Mesenchymal stem cell (in vitro differentiated cells and primary cell): ENCODE measurements around the gene ASTN2.

Experiments used
- DNase-seq: peaks from one replicate; pipeline ENCODE4 v3.0.0-alpha.2; 2013
- H2AFZ ChIP-seq: one replicate; pipeline ENCODE4 v1.6.1; 2013; ENCODE audit warnings: low read depth, mild to moderate bottlenecking, control low read depth, inconsistent platforms, low read length, moderate library complexity
- H2AK5ac ChIP-seq: 2 replicates; pipeline ENCODE4 v1.6.1; 2013; ENCODE audit warnings: low read length, moderate library complexity, mild to moderate bottlenecking, inconsistent platforms; ENCODE audit not compliant: severe bottlenecking
- H2BK120ac ChIP-seq: one replicate; pipeline ENCODE4 v1.6.1; 2013; ENCODE audit warnings: low read depth, mild to moderate bottlenecking, inconsistent platforms, low read length, moderate library complexity
- H2BK12ac ChIP-seq, 2 experiments: one replicate each; pipeline ENCODE4 v1.6.1; 2013; ENCODE audit warnings: inconsistent platforms in 2 of 2, low read length in 2 of 2, mild to moderate bottlenecking in 2 of 2, moderate library complexity in 2 of 2, control low read depth in 1 of 2
- H2BK15ac ChIP-seq: one replicate; pipeline ENCODE4 v1.6.1; 2013; ENCODE audit warnings: mild to moderate bottlenecking, low read depth, inconsistent platforms; ENCODE audit not compliant: poor library complexity, severe bottlenecking
- H2BK5ac ChIP-seq: 2 replicates; pipeline ENCODE4 v1.6.1; 2013; ENCODE audit warnings: low read depth, mild to moderate bottlenecking, low read length, control low read depth, inconsistent platforms; ENCODE audit not compliant: poor library complexity, severe bottlenecking
- H3K14ac ChIP-seq, 2 experiments: one replicate each; pipeline ENCODE4 v1.6.1; 2013; ENCODE audit warnings: inconsistent platforms in 2 of 2, low read length in 2 of 2, control low read depth in 1 of 2, mild to moderate bottlenecking in 1 of 2, moderate library complexity in 1 of 2
- H3K18ac ChIP-seq, 2 experiments: one replicate each; pipeline ENCODE4 v1.6.1; 2013; ENCODE audit warnings: inconsistent platforms in 2 of 2, low read length in 2 of 2, control low read depth in 1 of 2, low read depth in 1 of 2, mild to moderate bottlenecking in 1 of 2
- H3K23ac ChIP-seq, 2 experiments: one replicate each; pipeline ENCODE4 v1.6.1; 2013; ENCODE audit warnings: inconsistent platforms in 2 of 2, low read length in 2 of 2, mild to moderate bottlenecking in 2 of 2, moderate library complexity in 2 of 2, control low read depth in 1 of 2
- H3K27ac ChIP-seq: 2 replicates; pipeline ENCODE4 v1.5.1; 2013; ENCODE audit warnings: mild to moderate bottlenecking, moderate library complexity, low read length, control low read depth, inconsistent platforms; ENCODE audit not compliant: poor library complexity, severe bottlenecking
- H3K27me3 ChIP-seq, 2 experiments: 2 replicates each; pipeline versions ENCODE4 v1.6.1 to v1.7.0; 2013; ENCODE audit warnings: low read length in 2 of 2, mild to moderate bottlenecking in 2 of 2, moderate library complexity in 2 of 2, control low read depth in 1 of 2, inconsistent platforms in 1 of 2; ENCODE audit not compliant: control insufficient read depth in 1 of 2, insufficient read depth in 1 of 2
- H3K36me3 ChIP-seq, 2 experiments: 2 replicates each; pipeline versions ENCODE4 v1.6.1 to v1.7.0; 2013; ENCODE audit warnings: low read length in 2 of 2, control low read depth in 1 of 2, inconsistent platforms in 1 of 2, low read depth in 1 of 2, mild to moderate bottlenecking in 1 of 2; ENCODE audit not compliant: insufficient read depth in 2 of 2, control insufficient read depth in 1 of 2
- H3K4ac ChIP-seq, 2 experiments: one replicate each; pipeline ENCODE4 v1.6.1; 2013; ENCODE audit warnings: inconsistent platforms in 2 of 2, low read length in 2 of 2, mild to moderate bottlenecking in 2 of 2, moderate library complexity in 2 of 2, control low read depth in 1 of 2, low read depth in 1 of 2
- H3K4me1 ChIP-seq: 2 replicates; pipeline ENCODE4 v1.6.1; 2013; ENCODE audit warnings: low read depth, low read length, control low read depth; ENCODE audit not compliant: control insufficient read depth, insufficient read depth
- H3K4me2 ChIP-seq: 2 replicates; pipeline ENCODE4 v1.6.1; 2013; ENCODE audit warnings: low read length, mild to moderate bottlenecking, inconsistent platforms; ENCODE audit not compliant: poor library complexity, severe bottlenecking
- H3K4me3 ChIP-seq, 2 experiments: 2 replicates each; pipeline versions ENCODE4 v1.5.1 to v1.7.0; 2013; ENCODE audit warnings: low read length in 2 of 2, mild to moderate bottlenecking in 2 of 2, control low read depth in 1 of 2, low read depth in 1 of 2; ENCODE audit not compliant: insufficient read depth in 1 of 2
- H3K79me1 ChIP-seq: replicated peaks from 2 replicates; pipeline ENCODE4 v1.6.1; 2013; ENCODE audit warnings: mild to moderate bottlenecking, control low read depth, low read length, inconsistent platforms; ENCODE audit not compliant: poor library complexity, severe bottlenecking
- H3K9ac ChIP-seq: 2 replicates; pipeline ENCODE4 v1.7.0; 2013; ENCODE audit warnings: mild to moderate bottlenecking, low read length, moderate library complexity
- H3K9me3 ChIP-seq: 2 replicates; pipeline ENCODE4 v1.7.0; 2013; ENCODE audit warnings: mild to moderate bottlenecking, low read length; ENCODE audit not compliant: control insufficient read depth
- H4K8ac ChIP-seq: one replicate; pipeline ENCODE4 v1.6.1; 2013; ENCODE audit warnings: inconsistent platforms, mild to moderate bottlenecking, low read length, moderate library complexity
- H4K91ac ChIP-seq: one replicate; pipeline ENCODE4 v1.6.1; 2013; ENCODE audit warnings: mild to moderate bottlenecking, low read length, inconsistent platforms
- WGBS: methylation state at CpG from one replicate; pipeline ENCODE4 v1.1.7; 2013; ENCODE audit warnings: mixed read lengths; 5-methylcytosine and 5-hydroxymethylcytosine counted together

The ASTN2 gene

GRCh38 chr9:117044241-117044640, 370.6 kb downstream of the ASTN2 start:
- no peak overlapping the region for H2BK15ac ChIP-seq
- H4K91ac ChIP-seq: no peak overlapping the region
- H2BK120ac ChIP-seq: no peak overlapping the region
- H3K27me3 ChIP-seq: no peaks in the 10 kb centered on the region
- H3K36me3 ChIP-seq: no peaks in the 10 kb centered on the region
- no peak overlapping the region for H3K4me3 ChIP-seq
- H3K18ac ChIP-seq: no peak overlapping the region
- 69% methylated on average over 4 of the region's 4 CpGs for WGBS
- no peak overlapping the region for H3K4me2 ChIP-seq
- no peaks in the 10 kb centered on the region for H3K79me1 ChIP-seq
- H3K4me1 ChIP-seq: no peaks in the 10 kb centered on the region
- H3K4ac ChIP-seq: no peak overlapping the region
- no peak for DNase-seq
- H3K23ac ChIP-seq: no peak overlapping the region
- no peak overlapping the region for H3K14ac ChIP-seq
- no peak overlapping the region for H3K9ac ChIP-seq
- no peak overlapping the region for H4K8ac ChIP-seq
- H2AK5ac ChIP-seq: no peak overlapping the region
- no peaks in the 10 kb centered on the region for H3K9me3 ChIP-seq
- H2BK5ac ChIP-seq: no peak overlapping the region
- no peak overlapping the region for H2BK12ac ChIP-seq
- H2AFZ ChIP-seq: no peak overlapping the region
- H3K27ac ChIP-seq: no peak overlapping the region

DNA sequence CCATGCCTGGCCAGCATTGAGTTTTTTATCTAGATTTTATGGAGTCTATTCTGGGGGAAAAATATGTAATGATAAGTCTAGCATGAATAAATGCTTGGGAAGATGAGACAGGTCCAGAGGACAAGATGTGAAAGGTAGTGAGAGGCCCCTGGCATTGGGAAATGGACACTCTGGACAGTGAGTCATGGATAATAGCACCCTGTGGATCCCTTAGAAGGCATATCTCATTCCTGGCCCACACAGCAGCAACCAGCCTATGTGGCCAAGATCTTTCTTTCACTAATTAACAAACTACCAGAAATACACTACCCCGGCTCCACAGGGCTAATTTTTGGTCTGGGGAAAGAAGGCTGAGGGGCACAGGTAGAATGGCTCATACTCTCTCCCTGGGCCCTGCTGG, 371.7 kb downstream of the ASTN2 start:
- Histone ChIP-seq H3K79me1 (no peaks in the 10 kb centered on the region), H3K4me2 (no peak overlapping the region), H3K36me3 (no peaks in the 10 kb centered on the region), H2BK15ac (no peak overlapping the region), H3K18ac (no peak overlapping the region), H3K9me3 (no peaks in the 10 kb centered on the region), H4K91ac (no peak overlapping the region), H2BK12ac (no peak overlapping the region), H3K4me1 (no peaks in the 10 kb centered on the region), H3K27me3 (no peaks in the 10 kb centered on the region), H3K9ac (no peak overlapping the region), H2BK5ac (no peak overlapping the region), H2AK5ac (no peak overlapping the region), H3K14ac (no peak overlapping the region), H3K4me3 (no peak overlapping the region), H2BK120ac (no peak overlapping the region), H2AFZ (no peak overlapping the region), H3K4ac (no peak overlapping the region), H4K8ac (no peak overlapping the region), H3K27ac (no peak overlapping the region), H3K23ac (no peak overlapping the region)
- DNase-seq: no peak
- 88% methylated on average over 1 of the region's 1 CpG for WGBS

DNA sequence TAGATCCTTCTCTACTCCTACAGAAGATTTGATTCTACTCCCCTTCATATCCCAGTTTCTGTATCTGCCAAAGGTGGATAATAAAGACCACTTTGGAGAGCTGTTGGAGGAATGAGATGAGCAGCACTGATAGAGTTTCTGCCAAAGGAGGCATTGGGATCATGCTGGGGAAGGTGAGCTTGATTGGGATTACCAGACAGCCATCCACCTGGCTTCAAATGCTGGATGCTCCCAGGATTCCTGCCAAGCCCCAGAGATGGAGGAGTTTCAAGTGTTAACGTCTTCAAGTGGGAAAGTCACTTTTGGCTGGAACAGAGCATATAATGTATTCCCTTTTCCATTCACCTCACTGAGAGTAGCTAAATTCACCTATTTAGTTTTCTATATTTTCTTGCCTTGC, 379.3 kb downstream of the ASTN2 start:
- H3K18ac ChIP-seq: no peak overlapping the region
- no peak overlapping the region for H3K4me3 ChIP-seq
- no peak overlapping the region for H3K4me2 ChIP-seq
- H2BK15ac ChIP-seq: no peak overlapping the region
- no peak overlapping the region for H2AFZ ChIP-seq
- no peaks in the 10 kb centered on the region for H3K79me1 ChIP-seq
- 71% methylated on average over 1 of the region's 1 CpG for WGBS
- no peaks in the 10 kb centered on the region for H3K4me1 ChIP-seq
- DNase-seq: no peak
- H3K14ac ChIP-seq: no peak overlapping the region
- no peak overlapping the region for H4K91ac ChIP-seq
- no peak overlapping the region for H3K4ac ChIP-seq
- no peak overlapping the region for H3K9ac ChIP-seq
- H3K27me3 ChIP-seq: no peaks in the 10 kb centered on the region
- no peak overlapping the region for H2BK12ac ChIP-seq
- no peaks in the 10 kb centered on the region for H3K36me3 ChIP-seq
- H3K27ac ChIP-seq: no peak overlapping the region
- no peaks in the 10 kb centered on the region for H3K9me3 ChIP-seq
- H4K8ac ChIP-seq: no peak overlapping the region
- no peak overlapping the region for H2AK5ac ChIP-seq
- H2BK5ac ChIP-seq: no peak overlapping the region
- no peak overlapping the region for H3K23ac ChIP-seq
- H2BK120ac ChIP-seq: no peak overlapping the region

GRCh38 chr9:117034866-117035265, 380.0 kb downstream of the ASTN2 start:
- Histone ChIP-seq H3K9me3 (no peaks in the 10 kb centered on the region), H2BK5ac (no peak overlapping the region), H3K14ac (no peak overlapping the region), H3K4ac (no peak overlapping the region), H3K4me1 (no peaks in the 10 kb centered on the region), H3K4me3 (no peak overlapping the region), H4K91ac (no peak overlapping the region), H3K23ac (no peak overlapping the region), H3K36me3 (no peaks in the 10 kb centered on the region), H3K79me1 (no peaks in the 10 kb centered on the region), H2AK5ac (no peak overlapping the region), H3K9ac (no peak overlapping the region), H3K18ac (no peak overlapping the region), H2BK15ac (no peak overlapping the region), H3K27ac (no peak overlapping the region), H3K4me2 (no peak overlapping the region), H2BK120ac (no peak overlapping the region), H4K8ac (no peak overlapping the region), H2AFZ (no peak overlapping the region), H3K27me3 (no peaks in the 10 kb centered on the region), H2BK12ac (no peak overlapping the region)
- 15% methylated on average over 2 of the region's 2 CpGs for WGBS
- DNase-seq: peak; percentile 41
